GM18519 (cell line): ENCODE measurements around the gene TTLL8.

Source experiments
- ATAC-seq: cut with Tn5 transposase; IDR thresholded peaks from one replicate; pipeline ENCODE4 v1.9.1; 2021; ENCODE audit warnings: mild to moderate bottlenecking, moderate library complexity; ENCODE audit not compliant: unreplicated experiment, low FRiP score

The TTLL8 gene

GRCh38 chr22:50062509-50063135, 4.5 kb upstream of the TTLL8 start:
- ATAC-seq = no peak

DNA sequence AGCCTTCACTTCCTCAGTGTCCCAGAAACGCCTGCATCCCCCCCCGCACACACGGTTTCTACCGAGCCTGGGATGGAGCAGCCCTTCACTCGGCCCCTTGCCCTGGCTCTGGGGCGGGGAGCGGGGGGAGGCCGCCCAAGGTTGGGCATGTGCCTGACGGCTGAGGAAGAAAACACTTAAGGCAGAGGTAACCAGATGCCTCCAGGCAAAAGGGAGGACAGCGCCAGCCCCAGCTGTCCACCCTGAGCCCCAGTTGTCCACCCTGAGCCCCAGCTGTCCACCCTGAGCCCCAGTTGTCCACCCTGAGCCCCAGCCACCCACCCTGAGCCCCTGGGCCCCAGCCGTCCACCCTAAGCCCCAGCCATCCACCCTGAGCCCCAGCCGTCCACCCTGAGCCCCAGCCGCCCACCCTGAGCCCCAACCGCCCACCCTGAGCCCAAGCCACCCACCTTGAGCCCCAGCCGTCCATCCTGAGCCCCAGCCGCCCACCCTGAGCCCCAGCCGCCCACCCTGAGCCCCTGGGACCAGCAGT, 3.8 kb upstream of the TTLL8 start:
- no peak for ATAC-seq

GRCh38 chr22:50061141-50061823, 3.2 kb upstream of the TTLL8 start:
- no peak for ATAC-seq

DNA sequence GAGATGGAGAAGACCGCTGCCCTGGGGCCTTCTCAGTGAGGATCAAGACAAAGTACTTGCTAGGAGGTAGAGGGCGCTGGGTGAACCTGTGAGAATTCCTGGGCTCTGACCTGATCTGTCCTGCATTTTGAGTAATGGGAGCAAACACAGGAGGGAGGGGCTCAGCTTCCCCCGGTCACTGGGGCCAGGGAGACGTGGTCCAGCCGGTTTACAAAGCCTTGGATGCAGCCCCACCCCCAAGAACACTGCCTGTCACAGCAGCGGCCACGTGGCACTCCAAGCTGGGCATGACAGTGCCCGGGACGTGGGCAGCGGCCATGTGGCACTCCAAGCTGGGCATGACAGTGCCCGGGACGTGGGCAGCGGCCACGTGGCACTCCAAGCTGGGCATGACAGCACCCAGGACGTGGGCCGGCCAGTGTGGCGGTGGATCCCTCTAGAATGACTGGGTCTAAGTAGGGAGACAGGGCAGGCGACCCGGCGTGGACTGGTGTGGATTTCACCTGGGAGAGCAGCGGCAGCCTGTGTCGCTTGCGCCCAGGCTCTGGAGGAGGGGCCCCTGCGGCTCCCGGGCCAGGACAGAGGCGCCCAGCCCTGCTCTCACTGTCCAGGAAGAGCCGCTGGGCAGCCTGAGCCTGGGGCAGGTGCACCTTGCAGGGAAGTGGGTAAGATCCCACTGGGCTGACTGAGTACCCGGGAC, 2.5 kb upstream of the TTLL8 start:
- no peak for ATAC-seq

DNA sequence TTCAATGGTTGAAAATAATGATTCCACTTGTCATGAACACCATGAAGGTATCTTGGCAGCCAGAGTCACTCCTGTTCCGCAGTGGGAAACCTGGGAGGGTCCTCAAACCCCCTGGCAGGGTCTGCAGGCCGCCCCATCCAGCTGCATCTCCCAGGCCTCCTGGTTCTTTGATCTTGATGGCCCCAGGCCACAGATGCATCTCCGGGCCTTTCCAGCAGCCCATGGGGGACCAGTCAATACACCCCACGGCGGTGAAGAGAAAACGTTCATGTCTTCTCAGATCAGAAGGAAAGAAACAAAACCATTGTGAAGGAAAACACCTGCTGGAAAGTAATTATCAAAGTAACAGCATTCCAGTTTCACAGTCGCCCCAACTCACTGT, 1.8 kb upstream of the TTLL8 start:
- no peak for ATAC-seq

- no peak for ATAC-seq
These were observed 1.1 kb upstream of the TTLL8 start for GRCh38 chr22:50058906-50059880.

- ATAC-seq = no peak
These were observed 629 bp downstream of the TTLL8 start for GRCh38 chr22:50057278-50058060.

DNA sequence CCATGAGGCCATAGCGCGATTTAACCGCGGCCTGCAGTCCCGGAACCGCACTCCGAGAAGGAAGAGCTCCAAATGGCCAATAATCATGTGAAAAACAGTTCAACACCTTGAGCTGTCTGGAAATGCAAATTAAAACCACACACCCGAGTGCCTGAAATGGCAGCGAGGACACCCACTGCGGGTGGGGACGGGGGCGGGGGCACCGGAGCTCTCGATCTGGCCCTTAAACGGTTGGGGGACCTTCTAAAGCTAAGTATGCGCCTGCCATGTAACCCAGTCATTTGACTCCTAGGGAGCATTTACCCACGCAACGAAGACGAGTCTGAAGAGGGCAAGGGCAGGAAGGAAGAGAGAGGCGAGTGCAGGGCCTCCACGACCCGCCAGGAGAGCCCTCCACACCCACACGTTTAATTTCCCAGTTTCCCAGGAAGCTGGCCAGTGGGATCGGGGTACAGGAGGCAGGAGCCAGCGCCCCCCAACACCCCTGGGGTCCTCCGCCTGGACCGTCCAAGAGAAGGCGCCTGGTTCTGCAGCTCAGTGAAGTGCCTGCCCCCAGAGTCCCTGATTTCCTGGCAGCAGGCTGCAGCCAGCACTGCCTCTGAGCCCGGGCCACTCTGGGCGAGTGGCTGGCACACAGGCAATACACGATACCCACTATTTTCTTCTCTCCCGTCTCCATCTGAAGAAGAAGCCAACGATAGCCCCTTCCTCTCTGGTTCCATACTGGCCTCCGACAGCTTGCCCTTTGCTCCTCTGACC, 1.7 kb downstream of the TTLL8 start:
- no peak for ATAC-seq

DNA sequence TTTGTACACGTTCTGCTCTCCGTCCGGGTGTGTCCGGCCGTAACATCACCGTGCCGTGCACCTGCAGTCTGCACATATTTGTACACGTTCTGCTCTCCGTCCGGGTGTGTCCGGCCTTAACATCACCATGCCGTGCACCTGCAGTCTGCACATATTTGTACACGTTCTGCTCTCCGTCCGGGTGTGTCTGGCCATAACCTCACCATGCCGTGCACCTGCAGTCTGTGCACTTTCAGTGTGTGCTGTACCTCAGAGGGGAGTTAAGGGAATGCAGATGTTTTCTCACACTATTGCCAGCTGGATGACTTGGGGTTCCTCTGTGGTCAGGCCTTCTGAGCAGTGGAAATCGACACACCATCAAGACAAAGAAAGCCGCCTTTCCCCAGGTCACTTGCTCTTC, 4.2 kb downstream of the TTLL8 start:
- ATAC-seq = no peak

- no peak for ATAC-seq
These were observed 6.2 kb downstream of the TTLL8 start for GRCh38 chr22:50051930-50052329.

DNA sequence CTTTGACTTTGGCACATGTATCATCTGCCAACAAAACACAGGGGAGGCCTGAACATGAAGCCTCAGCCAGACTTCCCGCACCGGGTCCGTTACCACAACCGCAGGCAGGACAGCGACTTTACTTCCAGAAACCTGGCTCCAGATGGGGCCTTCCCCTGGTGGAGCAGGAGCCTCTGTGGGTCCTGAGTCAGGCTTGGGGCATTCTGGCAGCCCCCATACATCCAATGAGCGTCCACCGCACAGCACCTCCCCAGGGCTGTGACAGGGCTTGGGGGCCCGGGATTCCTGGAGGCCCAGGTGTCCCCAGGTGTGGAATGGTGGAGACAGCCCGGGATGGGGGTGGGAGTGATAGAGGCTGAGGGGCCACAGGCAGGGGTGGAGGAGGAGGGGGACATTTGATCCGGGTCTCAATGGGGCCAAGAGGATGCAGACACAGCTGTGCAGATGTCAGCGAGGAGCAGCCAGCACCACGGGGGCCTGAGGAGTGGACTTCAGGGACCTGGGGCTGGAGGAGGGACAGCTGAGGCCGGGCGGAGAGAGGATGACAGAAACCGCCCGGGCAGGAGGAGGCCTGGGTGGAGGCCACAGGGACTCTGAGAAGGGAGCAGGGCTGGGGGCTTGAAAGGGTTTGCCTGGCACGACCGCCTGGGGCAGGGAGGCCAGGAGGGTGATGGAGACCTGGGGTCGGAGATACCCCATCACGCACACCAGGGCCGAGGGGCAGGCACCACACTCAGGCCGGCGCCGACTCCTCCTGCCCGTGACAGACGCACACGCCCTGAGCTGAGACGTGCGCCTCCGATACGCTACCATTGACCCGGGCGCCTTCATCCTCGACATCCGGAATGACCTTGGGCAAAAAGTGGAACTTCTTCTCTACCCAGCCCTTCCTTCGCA, 8.6 kb downstream of the TTLL8 start:
- ATAC-seq = no peak

- no peak for ATAC-seq
These were observed 9.3 kb downstream of the TTLL8 start for GRCh38 chr22:50048836-50049235.

- no peak for ATAC-seq
These were observed 9.9 kb downstream of the TTLL8 start for GRCh38 chr22:50048061-50048765.

DNA sequence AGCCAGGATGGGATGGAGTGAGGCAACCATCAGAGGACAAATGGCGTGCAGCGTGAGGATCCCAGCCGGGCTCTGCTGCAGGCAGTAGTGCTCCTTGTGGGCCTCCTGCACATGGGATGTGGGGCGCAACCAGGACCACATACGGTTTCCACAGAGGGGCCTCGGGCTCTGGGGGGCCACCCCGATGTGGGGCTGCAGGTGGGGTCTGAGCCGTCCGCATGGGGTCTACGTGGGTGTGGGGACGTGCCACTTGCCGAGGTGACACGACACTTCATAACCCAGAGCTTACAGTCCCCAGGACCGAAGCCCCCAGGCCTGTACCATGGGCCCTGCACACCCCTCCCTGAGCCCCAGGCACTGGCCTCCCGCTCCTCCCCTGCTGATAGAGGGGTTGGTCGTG, 10.8 kb downstream of the TTLL8 start:
- no peak for ATAC-seq

DNA sequence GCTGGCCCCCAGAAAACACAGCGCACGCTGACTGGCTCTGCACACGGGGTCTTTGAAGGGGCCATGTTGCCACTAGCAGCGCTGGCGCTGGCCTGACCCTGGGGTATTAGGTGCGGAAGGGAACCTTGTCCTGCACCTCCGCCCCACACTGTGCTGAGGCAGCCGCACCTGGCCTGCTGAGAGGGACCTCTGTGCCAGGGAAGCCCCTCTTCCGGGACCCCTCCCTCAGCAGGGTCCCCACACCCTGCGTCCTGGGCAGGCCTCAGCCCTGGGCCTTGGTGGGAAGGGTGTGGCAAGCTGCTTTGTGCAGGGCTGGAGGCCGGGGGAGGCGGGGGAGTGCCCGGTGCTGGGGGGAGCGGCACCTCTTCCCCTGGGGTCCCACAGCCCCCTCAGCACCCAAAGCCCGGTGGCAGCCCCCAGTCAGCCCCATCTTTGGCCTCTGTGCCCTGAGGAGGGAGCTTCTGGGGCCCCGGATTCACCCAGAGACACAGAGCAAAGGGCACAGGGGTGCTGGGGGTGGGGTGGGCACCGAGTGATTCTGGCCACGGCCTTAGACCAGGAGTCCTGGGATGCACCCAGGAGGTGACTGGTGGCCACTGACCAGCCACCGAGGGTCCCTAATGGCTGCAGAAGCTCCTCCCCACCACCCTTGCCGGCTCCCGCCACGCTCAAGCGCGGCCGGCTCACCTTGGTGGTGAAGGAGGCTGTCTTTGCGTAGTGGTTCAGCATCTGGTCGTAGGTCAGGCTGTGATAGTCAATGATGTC, 11.4 kb downstream of the TTLL8 start:
- no peak for ATAC-seq

- ATAC-seq = no peak
These were observed 12.1 kb downstream of the TTLL8 start for GRCh38 chr22:50046019-50046415.
